Activated CD4-positive, alpha-beta T cell treated with anti-CD3 and anti-CD28 coated beads, Interleukin-2, amount 50 U/mL, for 16 hours (primary cell): Measurements from ENCODE around the gene IGF1R.

Source experiments
- DNase-seq: peaks from one replicate; pipeline ENCODE4 v3.0.0-alpha.2; 2020

Gene IGF1R

GRCh38 chr15:98803228-98804056 lies 155.1 kb downstream of the IGF1R start:
- no peak for DNase-seq

DNA sequence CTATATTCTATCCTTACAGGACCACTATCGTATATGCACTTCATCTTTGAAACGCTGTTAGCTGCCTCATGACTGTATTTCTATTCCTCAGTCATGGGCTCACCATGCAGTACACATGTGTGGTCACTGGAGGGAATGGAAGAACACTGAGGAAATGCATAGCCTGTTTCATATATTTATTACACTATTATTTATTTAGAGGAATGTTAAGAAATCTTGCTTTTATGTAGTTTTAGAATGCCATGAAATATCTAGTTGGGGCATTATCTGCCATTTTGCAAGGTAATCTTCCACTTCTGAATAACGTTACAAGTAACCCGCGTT lies 155.7 kb downstream of the IGF1R start:
- DNase-seq, result no peak

GRCh38 chr15:98805434-98806274 lies 157.3 kb downstream of the IGF1R start:
- no peak for DNase-seq

GRCh38 chr15:98806275-98806895 lies 158.0 kb downstream of the IGF1R start:
- no peak for DNase-seq

GRCh38 chr15:98807262-98807661 lies 158.9 kb downstream of the IGF1R start:
- no peak for DNase-seq

- DNase-seq, result no peak
These were observed 160.9 kb downstream of the IGF1R start for GRCh38 chr15:98809273-98809672.

DNA sequence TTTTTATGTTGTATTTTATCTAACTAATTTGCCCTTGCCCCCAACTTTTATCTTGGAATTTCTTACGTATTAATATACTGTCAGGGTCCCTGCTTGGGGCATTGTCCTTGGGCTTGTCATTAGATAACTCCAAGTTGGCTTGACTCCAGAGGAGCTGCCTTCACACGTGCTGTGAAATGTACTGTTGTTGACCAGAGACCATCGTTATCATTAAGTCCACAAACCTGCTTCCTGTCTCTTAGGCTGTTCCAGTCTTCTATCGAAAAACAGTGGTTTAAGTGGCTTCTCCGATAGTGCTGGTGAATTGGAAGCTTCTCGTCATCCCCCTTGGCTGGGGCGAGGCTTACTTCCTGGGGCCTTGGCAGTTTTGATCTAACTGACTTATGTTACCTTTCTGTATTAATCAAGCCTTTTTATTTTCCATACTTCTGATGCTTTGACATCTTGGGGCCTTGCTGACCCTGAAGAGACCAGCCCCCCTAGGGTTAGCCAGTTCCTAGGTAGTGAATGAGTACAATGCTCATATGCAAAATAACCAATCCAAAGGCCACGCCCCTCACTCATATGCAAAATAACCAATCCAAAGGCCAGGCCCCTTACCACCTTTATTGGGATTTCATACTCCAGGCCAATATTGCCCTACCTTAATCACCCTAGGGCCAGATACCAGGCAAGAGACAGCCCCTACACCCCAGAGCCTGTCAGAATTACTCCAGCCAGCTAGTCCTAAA lies 164.5 kb downstream of the IGF1R start:
- DNase-seq, result no peak

- DNase-seq, result no peak
These were observed 165.6 kb downstream of the IGF1R start for GRCh38 chr15:98813951-98814350.

GRCh38 chr15:98815207-98815606 lies 166.9 kb downstream of the IGF1R start:
- DNase-seq, result no peak

- DNase-seq, result no peak
These were observed 169.4 kb downstream of the IGF1R start for GRCh38 chr15:98817745-98818144.

- DNase-seq, result no peak
These were observed 174.7 kb downstream of the IGF1R start for GRCh38 chr15:98823012-98823458.

GRCh38 chr15:98823616-98824015 lies 175.3 kb downstream of the IGF1R start:
- no peak for DNase-seq

GRCh38 chr15:98824595-98824994 lies 176.3 kb downstream of the IGF1R start:
- DNase-seq, result no peak

DNA sequence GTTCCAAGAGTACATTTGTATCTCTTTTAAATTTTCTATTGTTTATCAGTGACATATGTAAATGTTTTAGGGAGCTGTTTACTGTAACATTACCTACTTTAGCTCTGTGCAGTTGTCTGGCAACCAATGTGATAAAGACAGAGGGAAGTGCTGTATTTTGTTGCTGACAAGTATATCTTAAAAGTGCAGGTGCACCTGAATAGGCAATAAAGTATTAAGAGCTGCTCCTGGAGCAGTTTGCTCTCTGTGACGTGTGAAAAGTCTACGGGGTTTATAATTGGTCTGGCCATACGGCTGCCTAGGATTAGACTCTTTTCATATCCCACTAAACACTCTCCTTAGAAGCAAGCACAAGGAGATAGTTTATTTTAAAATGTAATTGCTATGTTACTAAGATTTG lies 178.3 kb downstream of the IGF1R start:
- no peak for DNase-seq

DNA sequence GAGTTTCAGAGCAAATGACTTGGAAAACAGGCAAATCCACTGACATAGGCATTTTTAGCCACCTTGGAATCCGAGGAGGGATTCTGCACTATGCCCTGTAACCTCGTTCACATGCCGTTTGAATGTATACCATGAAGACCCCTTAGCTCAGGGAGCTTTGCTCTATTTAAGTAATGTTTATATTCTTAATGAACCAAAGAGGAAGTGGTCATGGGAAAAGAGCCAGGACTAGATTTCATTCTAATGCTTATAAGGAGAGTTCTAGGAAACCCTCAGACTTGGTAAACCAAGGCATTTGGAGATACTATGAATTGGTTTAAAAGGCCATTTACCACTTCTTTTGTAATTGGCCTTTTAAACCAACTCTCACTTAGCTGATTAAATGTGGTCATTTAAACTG lies 178.9 kb downstream of the IGF1R start:
- no peak for DNase-seq

DNA sequence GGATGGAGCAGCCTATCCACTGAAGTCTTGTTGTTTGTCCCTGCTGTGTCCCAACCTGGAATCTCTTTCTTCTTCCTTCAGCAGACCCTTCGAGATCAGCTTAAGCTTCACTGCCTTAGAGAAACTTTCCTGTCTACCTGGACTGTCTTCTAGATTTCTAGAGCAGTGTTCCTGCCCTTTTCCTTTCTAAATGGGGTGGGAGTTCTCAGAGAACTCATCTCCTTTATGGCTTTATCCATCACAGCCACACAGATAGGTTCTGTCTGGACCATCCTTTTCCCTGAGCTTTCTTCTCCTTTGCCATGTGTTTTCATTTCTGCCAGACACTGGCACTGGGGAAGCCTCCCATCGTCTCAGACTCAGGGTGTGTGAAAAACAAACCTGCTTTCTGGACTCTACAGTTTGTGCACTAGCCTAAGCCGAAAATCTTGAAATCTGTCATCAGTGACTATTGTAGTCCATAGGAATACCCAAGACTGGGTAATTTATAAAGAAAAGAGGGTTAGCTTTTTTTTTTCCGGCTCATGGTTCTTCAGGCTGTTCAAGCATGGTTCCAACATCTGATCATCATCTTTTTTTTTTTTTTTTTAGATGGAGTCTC lies 181.8 kb downstream of the IGF1R start:
- no peak for DNase-seq

DNA sequence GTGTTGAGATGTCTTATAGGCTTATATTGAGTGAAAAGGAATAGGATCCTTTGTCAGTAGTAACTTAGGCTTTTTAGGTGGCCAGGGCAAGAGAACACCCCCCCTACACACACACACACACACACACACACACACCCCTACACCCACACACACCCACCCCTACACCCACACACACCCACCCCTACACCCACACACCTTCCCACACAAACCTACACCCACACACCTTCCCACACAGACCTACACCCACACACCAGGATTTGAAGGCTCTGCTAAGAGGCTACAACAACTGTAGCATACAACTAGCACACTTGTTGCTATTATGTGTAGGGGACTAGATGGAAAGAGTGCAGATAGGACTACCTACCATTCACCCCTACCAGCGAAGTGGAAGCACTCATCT lies 186.6 kb downstream of the IGF1R start:
- DNase-seq, result no peak

GRCh38 chr15:98835876-98836275 lies 187.5 kb downstream of the IGF1R start:
- DNase-seq, result no peak

GRCh38 chr15:98838387-98839259 lies 190.3 kb downstream of the IGF1R start:
- DNase-seq, result no peak

GRCh38 chr15:98840053-98840452 lies 191.7 kb downstream of the IGF1R start:
- DNase-seq, result no peak

DNA sequence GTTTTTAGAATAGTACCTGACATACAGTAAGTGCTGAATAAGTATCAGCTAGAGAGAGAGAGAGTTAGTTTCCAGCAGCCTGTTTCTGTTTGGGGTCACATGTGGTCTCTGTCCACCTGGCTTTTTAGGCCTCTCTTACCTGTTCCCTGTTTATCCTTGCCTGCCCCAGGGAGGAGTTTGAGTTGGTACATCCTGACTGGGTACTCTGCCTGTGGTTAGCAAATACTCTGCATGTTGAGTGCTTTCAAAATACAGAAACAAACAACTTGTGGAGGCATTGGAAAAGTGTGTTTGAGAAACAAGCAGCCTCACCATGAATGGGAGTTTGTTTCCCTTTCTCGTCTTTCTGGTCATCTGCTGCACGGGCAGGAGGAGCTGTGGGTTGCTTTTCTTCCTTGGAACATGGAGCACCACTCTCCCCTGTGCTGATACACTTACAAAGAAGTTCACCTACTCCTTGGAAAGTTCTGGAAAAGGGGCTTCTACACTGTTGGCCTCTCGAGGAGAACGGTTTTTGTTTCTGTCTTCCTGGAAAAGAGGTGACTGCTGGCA lies 193.2 kb downstream of the IGF1R start:
- DNase-seq, result no peak
